OCI-LY3 (cell line): Measurements from ENCODE around the gene TMEM132D.

Experiments
- H2AFZ ChIP-seq: fragments of 200-600, 300-600 bp; shearing (Covaris generic); 2 replicates; pipeline ENCODE4 v1.6.0; 2014; ENCODE audit warnings: antibody characterized with exemption, low read depth, low read length
- H3K27ac ChIP-seq: fragments of 200-600, 300-600 bp; sonication (generic); 2 replicates; pipeline ENCODE4 v1.5.1; 2014; ENCODE audit warnings: mild to moderate bottlenecking, low read length, moderate library complexity, mixed read lengths
- H3K27me3 ChIP-seq: fragments of 200-600, 300-600 bp; sonication (generic); 2 replicates; pipeline ENCODE4 v1.6.1; 2014; ENCODE audit warnings: low read depth, low read length, mixed read lengths
- H3K36me3 ChIP-seq: fragments of 200-600, 300-600 bp; sonication (generic); replicated peaks from 2 replicates; pipeline ENCODE3; 2014; ENCODE audit warnings: low read depth, low read length, mixed read lengths
- H3K4me1 ChIP-seq: fragments of 300-600, 200-600 bp; sonication (generic); 2 replicates; pipeline ENCODE4 v1.6.1; 2014; ENCODE audit warnings: low read length, mixed read lengths
- H3K4me2 ChIP-seq: fragments of 200-600, 300-600 bp; sonication (generic); 2 replicates; pipeline ENCODE4 v1.6.1; 2014; ENCODE audit warnings: low read length, mixed read lengths
- H3K4me3 ChIP-seq: fragments of 300-600, 200-600 bp; sonication (generic); 2 replicates; pipeline ENCODE4 v1.5.1; 2014; ENCODE audit warnings: antibody characterized with exemption, mild to moderate bottlenecking, low read length, moderate library complexity
- H3K79me2 ChIP-seq: fragments of 300-600, 200-600 bp; shearing (Covaris generic); 2 replicates; pipeline ENCODE4 v1.6.1; 2014; ENCODE audit warnings: mild to moderate bottlenecking, low read length, mixed read lengths
- H3K9ac ChIP-seq: fragments of 300-600, 200-600 bp; shearing (Covaris generic); 2 replicates; pipeline ENCODE4 v1.6.0; 2014; ENCODE audit warnings: mild to moderate bottlenecking, low read length, moderate library complexity
- H3K9me3 ChIP-seq: fragments of 200-600, 300-600 bp; shearing (Covaris generic); 2 replicates; pipeline ENCODE4 v1.6.1; 2014; ENCODE audit warnings: low read length, mixed read lengths; ENCODE audit not compliant: insufficient read depth
- H4K20me1 ChIP-seq: fragments of 200-600, 300-600 bp; sonication (generic); 2 replicates; pipeline ENCODE4 v1.6.1; 2016; ENCODE audit warnings: low read length, mixed read lengths; ENCODE audit not compliant: insufficient read depth
- CTCF ChIP-seq: fragments of 200-600, 300-600 bp; sonication (generic); IDR thresholded peaks from 2 replicates; pipeline ENCODE4 v1.5.1; 2014; ENCODE audit warnings: antibody characterized with exemption, low read length, low read depth
- EZH2phosphoT487 ChIP-seq: fragments of 200-600 bp; shearing (Covaris generic); IDR thresholded peaks from 2 replicates; pipeline ENCODE4 v1.6.1; 2018; ENCODE audit warnings: antibody characterized with exemption, mixed run types, low read depth

The TMEM132D gene

GRCh38 chr12:129080821-129081220 is 823.0 kb downstream of the TMEM132D start:
- no peaks in the 10 kb centered on the region for H3K79me2 ChIP-seq
- H3K27me3 ChIP-seq, result no peaks in the 10 kb centered on the region
- H3K9me3 ChIP-seq, result no peaks in the 10 kb centered on the region
- TF ChIP-seq EZH2phosphoT487, result no peak
- no peak for TF ChIP-seq CTCF
- no peaks in the 10 kb centered on the region for H3K4me1 ChIP-seq
- no peaks in the 10 kb centered on the region for H3K36me3 ChIP-seq
- no peak overlapping the region for H3K27ac ChIP-seq
- no peak overlapping the region for H3K4me2 ChIP-seq
- H4K20me1 ChIP-seq, result no peaks in the 10 kb centered on the region
- H2AFZ ChIP-seq, result no peak overlapping the region
- no peak overlapping the region for H3K9ac ChIP-seq
- no peak overlapping the region for H3K4me3 ChIP-seq

- Histone ChIP-seq H3K27ac (no peak overlapping the region), H3K79me2 (no peaks in the 10 kb centered on the region), H3K4me3 (no peak overlapping the region), H3K4me1 (no peaks in the 10 kb centered on the region), H3K9me3 (no peaks in the 10 kb centered on the region), H3K9ac (no peak overlapping the region), H3K4me2 (no peak overlapping the region), H4K20me1 (no peaks in the 10 kb centered on the region), H3K27me3 (no peaks in the 10 kb centered on the region), H2AFZ (no peak overlapping the region), H3K36me3 (no peaks in the 10 kb centered on the region)
- TF ChIP-seq CTCF, result no peak
- TF ChIP-seq EZH2phosphoT487, result no peak
Observed at GRCh38 chr12:129080391-129080790, 823.4 kb downstream of the TMEM132D start.

DNA sequence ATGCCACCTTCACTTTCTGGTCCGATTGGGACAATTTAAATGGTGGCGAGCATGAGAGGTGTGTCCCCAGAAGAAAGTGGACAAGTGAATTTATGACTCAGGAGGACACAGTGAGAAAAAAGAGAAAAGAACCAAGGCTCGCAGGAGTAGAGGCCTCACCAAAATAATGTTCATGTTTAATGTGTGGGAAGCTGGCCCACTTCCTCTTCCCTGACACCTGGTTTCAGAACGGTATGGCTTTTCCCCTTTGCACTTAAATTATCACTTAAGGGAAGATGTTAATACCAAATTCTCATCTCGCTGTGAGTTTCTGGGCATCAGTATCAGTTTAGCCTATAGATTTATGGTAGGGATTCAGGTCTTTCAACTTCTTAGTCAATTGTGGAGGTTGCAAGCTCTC is 824.1 kb downstream of the TMEM132D start:
- Histone ChIP-seq H3K9ac (no peak overlapping the region), H3K36me3 (no peaks in the 10 kb centered on the region), H3K27me3 (no peaks in the 10 kb centered on the region), H3K9me3 (no peaks in the 10 kb centered on the region), H3K4me3 (no peak overlapping the region), H2AFZ (no peak overlapping the region), H3K79me2 (no peaks in the 10 kb centered on the region), H3K27ac (no peak overlapping the region), H3K4me1 (no peaks in the 10 kb centered on the region), H4K20me1 (no peaks in the 10 kb centered on the region), H3K4me2 (no peak overlapping the region)
- TF ChIP-seq EZH2phosphoT487 (no peak), CTCF (no peak)

GRCh38 chr12:129076441-129077320 is 827.1 kb downstream of the TMEM132D start:
- Histone ChIP-seq H3K36me3 (no peaks in the 10 kb centered on the region), H3K27me3 (no peaks in the 10 kb centered on the region), H3K4me2 (no peak overlapping the region), H3K9ac (no peak overlapping the region), H2AFZ (no peak overlapping the region), H3K4me1 (no peaks in the 10 kb centered on the region), H3K9me3 (no peaks in the 10 kb centered on the region), H4K20me1 (no peaks in the 10 kb centered on the region), H3K4me3 (no peak overlapping the region), H3K79me2 (no peaks in the 10 kb centered on the region), H3K27ac (no peak overlapping the region)
- TF ChIP-seq EZH2phosphoT487, result no peak
- no peak for TF ChIP-seq CTCF
